Measurements from ENCODE around the gene PPARGC1A. TPM values are rescaled to one million over a fixed set of nuclear protein-coding genes. Genes with fewer than 3 reads are reported as not detected.

PPARGC1A gene
- total and polyA plus RNA-seq, 2 of the 13 experiments (the other 11 are each of a cell fraction or from before 2014, with no cell fraction given): 20.7 to 37.3 TPM

DNA sequence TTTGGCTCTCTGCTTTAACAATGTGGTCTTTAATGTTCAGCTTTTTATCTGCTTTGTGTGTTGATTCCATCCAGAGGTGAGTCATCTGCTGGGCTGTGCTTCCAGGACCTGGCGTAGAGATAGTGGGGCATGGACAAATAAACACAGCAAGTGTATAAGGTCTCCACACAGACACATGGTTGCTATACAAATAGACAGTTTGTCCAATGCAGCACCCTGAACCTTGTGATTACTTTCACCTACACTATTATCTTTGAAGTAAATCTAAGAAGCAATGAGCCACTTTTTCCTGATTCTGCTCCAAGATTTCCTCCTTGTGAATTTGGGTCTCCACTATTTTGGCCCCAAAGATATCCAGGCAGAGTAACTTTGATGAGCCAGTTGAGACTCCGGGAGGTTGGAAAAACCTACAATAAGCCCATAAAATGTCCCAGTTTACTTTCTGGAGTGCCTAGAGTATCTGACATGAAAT, 12.1 kb downstream of the PPARGC1A start:
- peak; percentile 97 for DNase-seq (ENCODE audit: low spot score)
- no TSS peak for BruUV-seq (replicated peaks)
- peak; percentile 58 for TF ChIP-seq GATAD1 (CRISPR knock-in tag; IDR thresholded peaks at IDR 0.05)
- TF ChIP-seq, protein P1, sequence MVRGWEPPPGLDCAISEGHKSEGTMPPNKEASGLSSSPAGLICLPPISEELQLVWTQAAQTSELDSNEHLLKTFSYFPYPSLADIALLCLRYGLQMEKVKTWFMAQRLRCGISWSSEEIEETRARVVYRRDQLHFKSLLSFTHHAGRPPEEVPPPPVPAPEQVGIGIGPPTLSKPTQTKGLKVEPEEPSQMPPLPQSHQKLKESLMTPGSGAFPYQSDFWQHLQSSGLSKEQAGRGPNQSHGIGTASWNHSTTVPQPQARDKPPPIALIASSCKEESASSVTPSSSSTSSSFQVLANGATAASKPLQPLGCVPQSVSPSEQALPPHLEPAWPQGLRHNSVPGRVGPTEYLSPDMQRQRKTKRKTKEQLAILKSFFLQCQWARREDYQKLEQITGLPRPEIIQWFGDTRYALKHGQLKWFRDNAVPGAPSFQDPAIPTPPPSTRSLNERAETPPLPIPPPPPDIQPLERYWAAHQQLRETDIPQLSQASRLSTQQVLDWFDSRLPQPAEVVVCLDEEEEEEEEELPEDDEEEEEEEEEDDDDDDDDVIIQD (CRISPR knock-in tag; IDR thresholded peaks at IDR 0.05; ENCODE audit: low read depth): peak; percentile 56; the same call in 1 of the 2 replicates
- TF ChIP-seq GABPB1 (CRISPR knock-in tag; IDR thresholded peaks at IDR 0.05): no peak
- TF ChIP-seq ELF3 (CRISPR knock-in tag; IDR thresholded peaks at IDR 0.05): peak; percentile 83
- no peak; the same call in 1 of the 2 replicates for TF ChIP-seq MEF2D (CRISPR knock-in tag; IDR thresholded peaks at IDR 0.05)
- TF ChIP-seq ZFP90 (CRISPR knock-in tag; IDR thresholded peaks at IDR 0.05; ENCODE audit: borderline replicate concordance): peak; percentile 43; the same call in 1 of the 2 replicates
- TF ChIP-seq, protein P2, sequence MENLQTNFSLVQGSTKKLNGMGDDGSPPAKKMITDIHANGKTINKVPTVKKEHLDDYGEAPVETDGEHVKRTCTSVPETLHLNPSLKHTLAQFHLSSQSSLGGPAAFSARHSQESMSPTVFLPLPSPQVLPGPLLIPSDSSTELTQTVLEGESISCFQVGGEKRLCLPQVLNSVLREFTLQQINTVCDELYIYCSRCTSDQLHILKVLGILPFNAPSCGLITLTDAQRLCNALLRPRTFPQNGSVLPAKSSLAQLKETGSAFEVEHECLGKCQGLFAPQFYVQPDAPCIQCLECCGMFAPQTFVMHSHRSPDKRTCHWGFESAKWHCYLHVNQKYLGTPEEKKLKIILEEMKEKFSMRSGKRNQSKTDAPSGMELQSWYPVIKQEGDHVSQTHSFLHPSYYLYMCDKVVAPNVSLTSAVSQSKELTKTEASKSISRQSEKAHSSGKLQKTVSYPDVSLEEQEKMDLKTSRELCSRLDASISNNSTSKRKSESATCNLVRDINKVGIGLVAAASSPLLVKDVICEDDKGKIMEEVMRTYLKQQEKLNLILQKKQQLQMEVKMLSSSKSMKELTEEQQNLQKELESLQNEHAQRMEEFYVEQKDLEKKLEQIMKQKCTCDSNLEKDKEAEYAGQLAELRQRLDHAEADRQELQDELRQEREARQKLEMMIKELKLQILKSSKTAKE (CRISPR knock-in tag; IDR thresholded peaks at IDR 0.05; ENCODE audit: borderline replicate concordance): no peak; the same call in 1 of the 2 replicates
- peak; percentile 72; the same call in 1 of the 2 replicates for TF ChIP-seq POGZ (CRISPR knock-in tag; IDR thresholded peaks at IDR 0.05)
- TF ChIP-seq ISL2 (CRISPR knock-in tag; IDR thresholded peaks at IDR 0.05): peak; percentile 95
- TF ChIP-seq ELF4 (CRISPR knock-in tag; IDR thresholded peaks at IDR 0.05; ENCODE audit: borderline replicate concordance): no peak
- TF ChIP-seq, protein P3, sequence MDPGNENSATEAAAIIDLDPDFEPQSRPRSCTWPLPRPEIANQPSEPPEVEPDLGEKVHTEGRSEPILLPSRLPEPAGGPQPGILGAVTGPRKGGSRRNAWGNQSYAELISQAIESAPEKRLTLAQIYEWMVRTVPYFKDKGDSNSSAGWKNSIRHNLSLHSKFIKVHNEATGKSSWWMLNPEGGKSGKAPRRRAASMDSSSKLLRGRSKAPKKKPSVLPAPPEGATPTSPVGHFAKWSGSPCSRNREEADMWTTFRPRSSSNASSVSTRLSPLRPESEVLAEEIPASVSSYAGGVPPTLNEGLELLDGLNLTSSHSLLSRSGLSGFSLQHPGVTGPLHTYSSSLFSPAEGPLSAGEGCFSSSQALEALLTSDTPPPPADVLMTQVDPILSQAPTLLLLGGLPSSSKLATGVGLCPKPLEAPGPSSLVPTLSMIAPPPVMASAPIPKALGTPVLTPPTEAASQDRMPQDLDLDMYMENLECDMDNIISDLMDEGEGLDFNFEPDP (CRISPR knock-in tag; conservative IDR thresholded peaks at IDR 0.05): no peak
- TF ChIP-seq EHMT2 (IDR thresholded peaks at IDR 0.05; ENCODE audit: borderline replicate concordance, low read depth, low read length): peak; percentile 20; the same call in 1 of the 2 replicates
- TF ChIP-seq, protein P4, sequence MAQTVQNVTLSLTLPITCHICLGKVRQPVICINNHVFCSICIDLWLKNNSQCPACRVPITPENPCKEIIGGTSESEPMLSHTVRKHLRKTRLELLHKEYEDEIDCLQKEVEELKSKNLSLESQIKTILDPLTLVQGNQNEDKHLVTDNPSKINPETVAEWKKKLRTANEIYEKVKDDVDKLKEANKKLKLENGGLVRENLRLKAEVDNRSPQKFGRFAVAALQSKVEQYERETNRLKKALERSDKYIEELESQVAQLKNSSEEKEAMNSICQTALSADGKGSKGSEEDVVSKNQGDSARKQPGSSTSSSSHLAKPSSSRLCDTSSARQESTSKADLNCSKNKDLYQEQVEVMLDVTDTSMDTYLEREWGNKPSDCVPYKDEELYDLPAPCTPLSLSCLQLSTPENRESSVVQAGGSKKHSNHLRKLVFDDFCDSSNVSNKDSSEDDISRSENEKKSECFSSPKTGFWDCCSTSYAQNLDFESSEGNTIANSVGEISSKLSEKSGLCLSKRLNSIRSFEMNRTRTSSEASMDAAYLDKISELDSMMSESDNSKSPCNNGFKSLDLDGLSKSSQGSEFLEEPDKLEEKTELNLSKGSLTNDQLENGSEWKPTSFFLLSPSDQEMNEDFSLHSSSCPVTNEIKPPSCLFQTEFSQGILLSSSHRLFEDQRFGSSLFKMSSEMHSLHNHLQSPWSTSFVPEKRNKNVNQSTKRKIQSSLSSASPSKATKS (CRISPR knock-in tag; IDR thresholded peaks at IDR 0.05): no peak
- TF ChIP-seq XBP1 (CRISPR knock-in tag; IDR thresholded peaks at IDR 0.05): no peak
- TF ChIP-seq PTBP1 (IDR thresholded peaks at IDR 0.05; ENCODE audit: low read depth, low read length, poor library complexity, severe bottlenecking): no peak
- no peak for TF ChIP-seq SMAD9 (CRISPR knock-in tag; IDR thresholded peaks at IDR 0.05)
- TF ChIP-seq ZMYM4 (CRISPR knock-in tag; IDR thresholded peaks at IDR 0.05): peak; percentile 68; the same call in 1 of the 2 replicates
- TF ChIP-seq MED1 (CRISPR knock-in tag; IDR thresholded peaks at IDR 0.05): peak; percentile 97

More for the DNA sequence above, 12.1 kb downstream of the PPARGC1A start:
- Histone ChIP-seq H3K4me2 (ENCODE audit: low read depth, low read length) (peak overlapping the region; percentile 73), H3K4me1 (ENCODE audit: insufficient read depth, low read length) (peaks cover 97% of the 10 kb centered on the region), H3K79me2 (ENCODE audit: insufficient read depth, low read length) (peaks cover 63% of the 10 kb centered on the region), H3K36me3 (replicated peaks in 1 of 2; ENCODE audit: control insufficient read depth in 1 of 2, insufficient read depth in 2 of 2, low read length in 2 of 2) (peaks cover 4 to 25% of the 10 kb centered on the region in 2 experiments; a peak in 4 of 5 replicates), H3K9ac (ENCODE audit: insufficient read depth, low read depth, low read length) (peak overlapping the region; percentile 59), H3K27ac (ENCODE audit: extremely low read length, insufficient read depth, low read length) (peak overlapping the region; percentile 84), H4K20me1 (ENCODE audit: insufficient read depth, low read length) (no peaks in the 10 kb centered on the region), H3K9me3 (ENCODE audit: low read length) (no peaks in the 10 kb centered on the region), H3K4me3 (replicated peaks in 1 of 3; ENCODE audit: insufficient read depth in 1 of 3, low read depth in 2 of 3, low read length in 3 of 3) (peak overlapping the region; percentile 5 to 56 (median 27); a peak in 1 of 6 replicates), H2AFZ (ENCODE audit: low read length) (no peak overlapping the region), H3K27me3 (ENCODE audit: control insufficient read depth in 1 of 2, insufficient read depth in 2 of 2, low read length in 2 of 2) (no peaks in the 10 kb centered on the region)
- peak; percentile 96 for ATAC-seq
- in situ Hi-C loops (cut with HindIII; ENCODE audit: extremely low pct_ligation_motif_present, low pct_unique_long_range_greater_than_20kb): loop anchor here (25.0 kb wide), 1 partner anchor 710 kb away; the partner anchor contains the start of gene DHX15
- ChIA-PET CTCF (ENCODE audit: low intra/inter-chr PET ratio, low total read pairs) (no interaction called here), POLR2A (interaction anchor here (0.7 to 2.7 kb wide), 7 partner anchors 10 to 105 kb away, joined by 3 to 22 read pairs (median 4); partner anchors contain the start of gene PPARGC1A)
- intact Hi-C loops (cut with micrococcal nuclease; ENCODE audit: unreplicated experiment): loop anchor here (1.0 kb wide), 1 partner anchor 13 kb away; no protein-coding TSS in a partner anchor
- FAIRE-seq: peak; percentile 97
- WGBS (ENCODE audit: low lambda C conversion rate): 14% methylated on average over 2 of the region's 2 CpGs

All from HepG2 (cell line).